ENCODE data around the gene TRAF2.

Gene TRAF2

DNA sequence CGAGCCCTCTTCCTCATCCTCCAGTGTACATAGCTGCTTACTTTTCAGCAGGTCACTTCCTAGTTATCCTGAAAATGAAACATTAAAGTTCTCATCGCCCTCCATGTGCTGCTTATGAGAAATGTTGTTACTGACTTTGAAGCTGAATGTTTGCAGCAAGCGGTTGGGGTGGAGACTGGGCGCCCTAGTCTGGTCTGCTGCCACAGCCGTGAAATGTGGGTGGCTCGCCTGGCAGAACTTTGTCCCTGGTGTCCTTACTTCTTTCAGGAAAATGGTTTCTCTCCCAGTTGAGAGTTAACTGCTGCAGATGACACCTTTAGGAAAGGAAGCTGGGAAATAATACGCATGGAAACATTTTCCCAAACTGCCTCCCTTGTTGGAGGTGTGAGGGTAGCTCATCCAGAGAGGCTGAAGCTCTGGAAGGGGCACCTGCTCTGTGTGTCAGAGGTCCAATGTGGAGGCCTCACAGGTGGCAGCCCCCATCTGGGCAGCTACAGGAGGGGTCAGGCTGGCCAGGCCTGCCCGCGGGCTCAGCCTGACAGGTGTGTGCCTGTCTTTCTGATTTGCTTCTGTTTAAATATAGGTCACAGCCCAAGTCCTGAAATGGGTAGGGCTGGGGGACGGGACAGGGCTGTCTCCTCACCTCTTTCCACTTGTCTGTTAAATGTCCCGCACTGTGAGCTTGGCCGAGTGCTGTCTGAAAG, 24.0 kb downstream of the TRAF2 start:
- WGBS (ENCODE audit: extremely low coverage, insufficient coverage, low lambda C conversion rate): no CpG with 5 or more reads among the region's 12 CpGs
- H3K36me3 ChIP-seq (ENCODE audit: control insufficient read depth, insufficient read depth, low read length): peaks cover 8% of the 10 kb centered on the region
- H2BK15ac ChIP-seq (replicated peaks; ENCODE audit: low read depth): no peak overlapping the region
- no peak overlapping the region for H3K4me3 ChIP-seq (ENCODE audit: low read length)
- H3K56ac ChIP-seq (ENCODE audit: low read length): no peak overlapping the region
- H3K79me1 ChIP-seq (ENCODE audit: low read length): no peaks in the 10 kb centered on the region
- no peak overlapping the region for H3K27ac ChIP-seq (ENCODE audit: low read depth, low read length)
- no peak for DNase-seq
- no peak overlapping the region for H4K8ac ChIP-seq (ENCODE audit: low read depth, low read length)
- H3K23ac ChIP-seq (ENCODE audit: low read length): no peak overlapping the region
- H2BK120ac ChIP-seq (ENCODE audit: low read depth, low read length): no peak overlapping the region
- H3K18ac ChIP-seq (ENCODE audit: low read length): no peak overlapping the region
- no peak overlapping the region for H3K9ac ChIP-seq (ENCODE audit: low read length)
- no peak overlapping the region for H3K4ac ChIP-seq (ENCODE audit: low read depth, low read length)
- H3K27me3 ChIP-seq (ENCODE audit: insufficient read depth, low read length, poor library complexity): no peaks in the 10 kb centered on the region
- no peak overlapping the region for H2AK5ac ChIP-seq (ENCODE audit: low read length)
- H4K5ac ChIP-seq (ENCODE audit: low read length): no peak overlapping the region
- H3K4me2 ChIP-seq (ENCODE audit: low read length): no peak overlapping the region
- no peaks in the 10 kb centered on the region for H3K79me2 ChIP-seq (ENCODE audit: control insufficient read depth, insufficient read depth, low read length)
- H2BK5ac ChIP-seq (ENCODE audit: low read length): no peak overlapping the region
- H3K4me1 ChIP-seq (ENCODE audit: control insufficient read depth, low read depth, low read length): no peaks in the 10 kb centered on the region

DNA sequence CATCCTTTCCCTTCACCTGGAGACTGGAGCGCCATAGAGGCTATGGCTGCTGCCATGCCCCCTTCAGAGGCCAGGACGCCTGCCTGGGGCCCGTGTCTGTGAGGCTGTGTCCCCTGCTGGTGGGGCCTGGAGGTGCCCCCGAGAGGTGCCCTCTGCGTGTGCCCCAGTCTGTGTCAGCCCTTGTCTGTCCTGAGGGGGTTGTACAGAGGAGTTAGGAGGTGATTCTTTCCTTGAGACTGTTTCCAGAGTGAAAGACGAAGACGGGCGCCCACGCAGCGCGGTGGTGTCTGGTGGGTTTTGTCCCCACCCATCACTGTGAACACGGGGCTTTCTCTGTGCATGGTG, 24.6 kb downstream of the TRAF2 start:
- Histone ChIP-seq H3K9ac (ENCODE audit: low read length) (no peak overlapping the region), H3K23ac (ENCODE audit: low read length) (no peak overlapping the region), H3K27ac (ENCODE audit: low read depth, low read length) (no peak overlapping the region), H2BK120ac (ENCODE audit: low read depth, low read length) (no peak overlapping the region), H3K56ac (ENCODE audit: low read length) (no peak overlapping the region), H3K18ac (ENCODE audit: low read length) (no peak overlapping the region), H3K4me1 (ENCODE audit: control insufficient read depth, low read depth, low read length) (no peaks in the 10 kb centered on the region), H2AK5ac (ENCODE audit: low read length) (no peak overlapping the region), H3K4ac (ENCODE audit: low read depth, low read length) (no peak overlapping the region), H3K36me3 (ENCODE audit: control insufficient read depth, insufficient read depth, low read length) (peaks cover 8% of the 10 kb centered on the region), H3K79me1 (ENCODE audit: low read length) (no peaks in the 10 kb centered on the region), H2BK5ac (ENCODE audit: low read length) (no peak overlapping the region), H3K27me3 (ENCODE audit: insufficient read depth, low read length, poor library complexity) (no peaks in the 10 kb centered on the region), H3K4me3 (ENCODE audit: low read length) (no peak overlapping the region), H3K79me2 (ENCODE audit: control insufficient read depth, insufficient read depth, low read length) (peaks cover 2% of the 10 kb centered on the region), H4K8ac (ENCODE audit: low read depth, low read length) (no peak overlapping the region), H4K5ac (ENCODE audit: low read length) (no peak overlapping the region), H3K4me2 (ENCODE audit: low read length) (no peak overlapping the region), H2BK15ac (replicated peaks; ENCODE audit: low read depth) (no peak overlapping the region)
- WGBS (ENCODE audit: extremely low coverage, insufficient coverage, low lambda C conversion rate): no CpG with 5 or more reads among the region's 12 CpGs
- no peak for DNase-seq

DNA sequence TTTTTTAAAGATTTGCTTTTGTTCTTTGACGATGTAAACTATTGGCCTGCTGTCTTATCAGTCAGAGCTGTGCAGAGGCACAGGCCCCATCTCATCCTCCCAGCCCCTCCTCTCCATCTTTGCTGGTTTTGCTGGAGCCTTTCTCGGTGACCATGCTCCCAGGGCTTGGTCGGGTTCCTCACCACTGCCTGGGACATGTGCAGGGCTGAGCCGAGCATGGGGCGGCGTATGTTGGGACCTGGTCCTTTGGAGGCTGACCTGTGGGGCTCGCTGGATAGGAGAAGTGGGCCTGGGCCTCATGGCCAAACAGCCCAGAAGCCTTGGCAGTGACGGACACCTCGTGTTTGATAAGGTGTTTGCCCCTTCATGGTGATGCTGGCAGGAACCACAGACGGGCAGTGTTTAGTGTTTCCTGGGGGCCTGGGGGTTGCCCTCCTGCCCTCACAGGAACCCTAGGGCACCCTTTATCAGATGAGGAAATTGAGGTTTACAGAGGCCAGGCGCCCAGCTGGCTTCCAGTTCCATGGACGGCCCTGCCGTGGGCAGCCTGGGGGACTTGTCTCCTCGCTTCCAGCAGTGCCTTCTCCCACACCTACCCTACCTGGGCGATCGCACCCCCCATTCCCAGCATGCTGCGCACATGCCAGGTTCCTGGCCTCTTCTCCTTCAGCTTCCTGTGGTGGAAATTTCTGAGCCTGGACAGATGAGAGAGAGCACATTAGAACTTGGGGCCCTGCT, 27.6 kb downstream of the TRAF2 start:
- no peaks in the 10 kb centered on the region for H3K27me3 ChIP-seq (ENCODE audit: insufficient read depth, low read length, poor library complexity)
- no peaks in the 10 kb centered on the region for H3K79me1 ChIP-seq (ENCODE audit: low read length)
- no peak overlapping the region for H3K56ac ChIP-seq (ENCODE audit: low read length)
- H2BK120ac ChIP-seq (ENCODE audit: low read depth, low read length): no peak overlapping the region
- H3K36me3 ChIP-seq (ENCODE audit: control insufficient read depth, insufficient read depth, low read length): peaks cover 15% of the 10 kb centered on the region
- H3K4ac ChIP-seq (ENCODE audit: low read depth, low read length): no peak overlapping the region
- H4K8ac ChIP-seq (ENCODE audit: low read depth, low read length): no peak overlapping the region
- H3K4me3 ChIP-seq (ENCODE audit: low read length): no peak overlapping the region
- no peak overlapping the region for H2BK15ac ChIP-seq (replicated peaks; ENCODE audit: low read depth)
- H3K4me2 ChIP-seq (ENCODE audit: low read length): no peak overlapping the region
- no peak overlapping the region for H3K9ac ChIP-seq (ENCODE audit: low read length)
- no peak overlapping the region for H3K23ac ChIP-seq (ENCODE audit: low read length)
- no CpG with 5 or more reads among the region's 17 CpGs for WGBS (ENCODE audit: extremely low coverage, insufficient coverage, low lambda C conversion rate)
- no peak overlapping the region for H3K27ac ChIP-seq (ENCODE audit: low read depth, low read length)
- no peak overlapping the region for H2AK5ac ChIP-seq (ENCODE audit: low read length)
- H4K5ac ChIP-seq (ENCODE audit: low read length): no peak overlapping the region
- DNase-seq: no peak
- H2BK5ac ChIP-seq (ENCODE audit: low read length): no peak overlapping the region
- no peak overlapping the region for H3K18ac ChIP-seq (ENCODE audit: low read length)
- H3K4me1 ChIP-seq (ENCODE audit: control insufficient read depth, low read depth, low read length): no peaks in the 10 kb centered on the region
- peaks cover 2% of the 10 kb centered on the region for H3K79me2 ChIP-seq (ENCODE audit: control insufficient read depth, insufficient read depth, low read length)

GRCh38 chr9:136915632-136916329, 29.5 kb downstream of the TRAF2 start:
- Histone ChIP-seq H3K23ac (ENCODE audit: low read length) (no peak overlapping the region), H3K79me1 (ENCODE audit: low read length) (no peaks in the 10 kb centered on the region), H4K5ac (ENCODE audit: low read length) (no peak overlapping the region), H3K4ac (ENCODE audit: low read depth, low read length) (no peak overlapping the region), H3K18ac (ENCODE audit: low read length) (no peak overlapping the region), H3K27me3 (ENCODE audit: insufficient read depth, low read length, poor library complexity) (no peaks in the 10 kb centered on the region), H3K9ac (ENCODE audit: low read length) (no peak overlapping the region), H2BK5ac (ENCODE audit: low read length) (no peak overlapping the region), H3K79me2 (ENCODE audit: control insufficient read depth, insufficient read depth, low read length) (peaks cover 2% of the 10 kb centered on the region), H3K4me1 (ENCODE audit: control insufficient read depth, low read depth, low read length) (no peaks in the 10 kb centered on the region), H2BK120ac (ENCODE audit: low read depth, low read length) (no peak overlapping the region), H3K56ac (ENCODE audit: low read length) (no peak overlapping the region), H3K4me2 (ENCODE audit: low read length) (no peak overlapping the region), H2BK15ac (replicated peaks; ENCODE audit: low read depth) (no peak overlapping the region), H3K4me3 (ENCODE audit: low read length) (no peak overlapping the region), H2AK5ac (ENCODE audit: low read length) (no peak overlapping the region), H4K8ac (ENCODE audit: low read depth, low read length) (no peak overlapping the region), H3K36me3 (ENCODE audit: control insufficient read depth, insufficient read depth, low read length) (peaks cover 13% of the 10 kb centered on the region), H3K27ac (ENCODE audit: low read depth, low read length) (no peak overlapping the region)
- WGBS (ENCODE audit: extremely low coverage, insufficient coverage, low lambda C conversion rate): no CpG with 5 or more reads among the region's 21 CpGs
- no peak for DNase-seq

- Histone ChIP-seq H3K4me1 (ENCODE audit: control insufficient read depth, low read depth, low read length) (no peaks in the 10 kb centered on the region), H3K4me3 (ENCODE audit: low read length) (no peak overlapping the region), H4K5ac (ENCODE audit: low read length) (no peak overlapping the region), H2BK15ac (replicated peaks; ENCODE audit: low read depth) (no peak overlapping the region), H3K27ac (ENCODE audit: low read depth, low read length) (no peak overlapping the region), H3K18ac (ENCODE audit: low read length) (no peak overlapping the region), H2BK120ac (ENCODE audit: low read depth, low read length) (no peak overlapping the region), H3K79me2 (ENCODE audit: control insufficient read depth, insufficient read depth, low read length) (peaks cover 2% of the 10 kb centered on the region), H3K23ac (ENCODE audit: low read length) (no peak overlapping the region), H3K9ac (ENCODE audit: low read length) (no peak overlapping the region), H4K8ac (ENCODE audit: low read depth, low read length) (no peak overlapping the region), H3K4ac (ENCODE audit: low read depth, low read length) (no peak overlapping the region), H3K27me3 (ENCODE audit: insufficient read depth, low read length, poor library complexity) (no peaks in the 10 kb centered on the region), H2AK5ac (ENCODE audit: low read length) (no peak overlapping the region), H3K36me3 (ENCODE audit: control insufficient read depth, insufficient read depth, low read length) (peaks cover 14% of the 10 kb centered on the region), H3K4me2 (ENCODE audit: low read length) (no peak overlapping the region), H3K56ac (ENCODE audit: low read length) (no peak overlapping the region), H3K79me1 (ENCODE audit: low read length) (no peaks in the 10 kb centered on the region), H2BK5ac (ENCODE audit: low read length) (no peak overlapping the region)
- no CpG with 5 or more reads among the region's 32 CpGs for WGBS (ENCODE audit: extremely low coverage, insufficient coverage, low lambda C conversion rate)
- no peak for DNase-seq
Measured at GRCh38 chr9:136916330-136917184, 30.2 kb downstream of the TRAF2 start.

All from mesendoderm (in vitro differentiated cells).